ENCODE data around the gene DES. TPM values are rescaled to one million over a fixed set of nuclear protein-coding genes. Genes with fewer than 3 reads are reported as not detected.

Gene DES
- total RNA-seq (2012; rRNA removed) (3.3 and 4.3 TPM in 2 replicates), polyA plus RNA-seq (2012; rRNA removed) (4.0 and 4.9 TPM in 2 replicates), Bru-seq, nascent RNA (not detected), BruChase-seq, experiment 1, labeled RNA remaining after a 6-hour chase (not detected), BruChase-seq, experiment 2, labeled RNA remaining after a 2-hour chase (not detected)
- 3.4 and 4.1 TPM in 2 replicates for polyA plus RNA-seq (2012; cell fraction: cytosol; rRNA removed)
- 3.2 TPM in 2 replicates for polyA plus RNA-seq (2012; cell fraction: nucleus; rRNA removed; ENCODE audit: low replicate concordance)
- long read RNA-seq: 0 reads

DNA sequence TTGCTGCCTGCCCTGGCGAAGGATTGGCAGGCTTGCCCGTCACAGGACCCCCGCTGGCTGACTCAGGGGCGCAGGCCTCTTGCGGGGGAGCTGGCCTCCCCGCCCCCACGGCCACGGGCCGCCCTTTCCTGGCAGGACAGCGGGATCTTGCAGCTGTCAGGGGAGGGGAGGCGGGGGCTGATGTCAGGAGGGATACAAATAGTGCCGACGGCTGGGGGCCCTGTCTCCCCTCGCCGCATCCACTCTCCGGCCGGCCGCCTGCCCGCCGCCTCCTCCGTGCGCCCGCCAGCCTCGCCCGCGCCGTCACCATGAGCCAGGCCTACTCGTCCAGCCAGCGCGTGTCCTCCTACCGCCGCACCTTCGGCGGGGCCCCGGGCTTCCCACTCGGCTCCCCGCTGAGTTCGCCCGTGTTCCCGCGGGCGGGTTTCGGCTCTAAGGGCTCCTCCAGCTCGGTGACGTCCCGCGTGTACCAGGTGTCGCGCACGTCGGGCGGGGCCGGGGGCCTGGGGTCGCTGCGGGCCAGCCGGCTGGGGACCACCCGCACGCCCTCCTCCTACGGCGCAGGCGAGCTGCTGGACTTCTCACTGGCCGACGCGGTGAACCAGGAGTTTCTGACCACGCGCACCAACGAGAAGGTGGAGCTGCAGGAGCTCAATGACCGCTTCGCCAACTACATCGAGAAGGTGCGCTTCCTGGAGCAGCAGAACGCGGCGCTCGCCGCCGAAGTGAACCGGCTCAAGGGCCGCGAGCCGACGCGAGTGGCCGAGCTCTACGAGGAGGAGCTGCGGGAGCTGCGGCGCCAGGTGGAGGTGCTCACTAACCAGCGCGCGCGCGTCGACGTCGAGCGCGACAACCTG, at the start of gene DES:
Gene DES, plus strand, starts transcription at position 223 of the 857 bp plus-strand sequence. Its CDS starts 86 bp downstream, at position 309.
- Histone ChIP-seq H3K4me3 (ENCODE audit: insufficient read depth, low read depth, low read length) (no peak within 1 kb of the TSS), H3K4me1 (ENCODE audit: control insufficient read depth, insufficient read depth, low read length) (peaks cover 5% of the 10 kb centered on the region; the same call in 1 of the 2 replicates), H3K18ac (ENCODE audit: low read depth, low read length) (no peak within 1 kb of the TSS; the same call in 1 of the 2 replicates), H3K23ac (ENCODE audit: low read depth, low read length) (no peak within 1 kb of the TSS), H2BK5ac (ENCODE audit: low read depth, low read length, poor library complexity, severe bottlenecking) (no peak within 1 kb of the TSS), H3K36me3 (ENCODE audit: control insufficient read depth, insufficient read depth, low read length) (no peaks in the 10 kb centered on the region), H2AK5ac (ENCODE audit: low read depth, low read length) (0 out of 2 replicates have a peak within 1 kb of the TSS, but pooled peaks have one; percentile 5), H3K9me3 (ENCODE audit: control insufficient read depth, insufficient read depth, low read length) (no peaks in the 10 kb centered on the region), H4K91ac (ENCODE audit: insufficient read depth, low read depth, low read length) (no peak within 1 kb of the TSS), H2AK9ac (replicated peaks; ENCODE audit: low read depth, low read length, poor library complexity) (no peak within 1 kb of the TSS), H3K4me2 (ENCODE audit: low read depth, low read length) (no peak within 1 kb of the TSS), H4K5ac (ENCODE audit: low read depth, low read length) (no peak within 1 kb of the TSS; the same call in 1 of the 2 replicates), H4K20me1 (ENCODE audit: insufficient read depth, low read length) (no peaks in the 10 kb centered on the region), H2AFZ (replicated peaks; ENCODE audit: low read length, poor library complexity) (peak within 1 kb of the TSS; percentile 29), H3K27ac (ENCODE audit: insufficient read depth, low read length) (no peak within 1 kb of the TSS), H3K27me3 (ENCODE audit: control insufficient read depth, insufficient read depth, low read length) (peaks cover 7% of the 10 kb centered on the region), H3K4ac (ENCODE audit: low read depth, low read length) (no peak within 1 kb of the TSS), H3K9me1 (ENCODE audit: insufficient read depth, low read length) (0 out of 2 replicates have a peak, but pooled peaks cover 5% of the 10 kb centered on the region), H3K14ac (replicated peaks; ENCODE audit: low read depth, low read length) (no peak within 1 kb of the TSS), H2BK15ac (ENCODE audit: low read depth, low read length) (no peak within 1 kb of the TSS), H2BK20ac (ENCODE audit: low read depth, low read length) (no peak within 1 kb of the TSS), H2BK120ac (ENCODE audit: low read depth, low read length) (no peak within 1 kb of the TSS), H4K8ac (ENCODE audit: low read depth in 2 of 2, low read length in 2 of 2) (no peak within 1 kb of the TSS), H3K9ac (ENCODE audit: low read depth, low read length) (no peak within 1 kb of the TSS), H3K56ac (ENCODE audit: extremely low read depth, insufficient read depth, low read length) (no peak within 1 kb of the TSS), H3K79me1 (ENCODE audit: low read depth in 1 of 2, low read length in 2 of 2) (no peaks in the 10 kb centered on the region)
- ATAC-seq (ENCODE audit: low read depth): no peak
- TF ChIP-seq NFE2L2 (IDR thresholded peaks at IDR 0.05; ENCODE audit: low read depth, low read length) (no peak), MAZ (IDR thresholded peaks at IDR 0.05; ENCODE audit: borderline replicate concordance, low read depth, low read length) (no peak), BHLHE40 (IDR thresholded peaks at IDR 0.05; ENCODE audit: low read depth, low read length) (no peak), SMC3 (IDR thresholded peaks at IDR 0.05; ENCODE audit: low read depth, low read length) (no peak), MXI1 (IDR thresholded peaks at IDR 0.05; ENCODE audit: borderline replicate concordance, low read depth, low read length) (no peak)
- in situ Hi-C loops (cut with MboI; ENCODE audit: low sequenced_read_pairs): no loop called here
- dilution Hi-C loops (cut with HindIII; ENCODE audit: low sequenced_read_pairs, unreplicated experiment): no loop called here
- ChIA-PET CTCF (interaction anchor here (1.0 kb wide), 1 partner anchor 16 kb away, joined by 3 read pairs; no protein-coding TSS in a partner anchor), POLR2A (ENCODE audit: unreplicated experiment) (interaction anchor here (0.6 kb wide), 2 partner anchors 9 to 28 kb away, joined by 3 to 6 read pairs; no protein-coding TSS in a partner anchor)
- intact Hi-C loops (cut with micrococcal nuclease): no loop called here
- no peak for DNase-seq
- BruUV-seq (replicated peaks): no TSS peak
- WGBS, 2 experiments (ENCODE audit: extremely low coverage in 2 of 2, insufficient read length in 1 of 2): 30% methylated on average over 47 of the region's 98 CpGs; no CpG with 5 or more reads in 1 of the 2 experiments
